Measurements from ENCODE around the gene TMPRSS11A. TPM values are rescaled to one million over a fixed set of nuclear protein-coding genes. Genes with fewer than 3 reads are reported as not detected.

The TMPRSS11A gene
- total RNA-seq, 1 donor from 2014 or later = not detected

- peaks cover 6% of the 10 kb centered on the region for H3K4me1 Mint-ChIP-seq
- H4K20me1 ChIP-seq (ENCODE audit: low read depth) = no peaks in the 10 kb centered on the region
- H3K4me3 ChIP-seq = no peak within 1 kb of the TSS
- H3K27me3 ChIP-seq = no peaks in the 10 kb centered on the region
- TF ChIP-seq EZH2phosphoT487 (IDR thresholded peaks at IDR 0.05) (no peak), EZH2 (IDR thresholded peaks at IDR 0.05) (no peak)
- TF ChIP-seq, protein P1, sequence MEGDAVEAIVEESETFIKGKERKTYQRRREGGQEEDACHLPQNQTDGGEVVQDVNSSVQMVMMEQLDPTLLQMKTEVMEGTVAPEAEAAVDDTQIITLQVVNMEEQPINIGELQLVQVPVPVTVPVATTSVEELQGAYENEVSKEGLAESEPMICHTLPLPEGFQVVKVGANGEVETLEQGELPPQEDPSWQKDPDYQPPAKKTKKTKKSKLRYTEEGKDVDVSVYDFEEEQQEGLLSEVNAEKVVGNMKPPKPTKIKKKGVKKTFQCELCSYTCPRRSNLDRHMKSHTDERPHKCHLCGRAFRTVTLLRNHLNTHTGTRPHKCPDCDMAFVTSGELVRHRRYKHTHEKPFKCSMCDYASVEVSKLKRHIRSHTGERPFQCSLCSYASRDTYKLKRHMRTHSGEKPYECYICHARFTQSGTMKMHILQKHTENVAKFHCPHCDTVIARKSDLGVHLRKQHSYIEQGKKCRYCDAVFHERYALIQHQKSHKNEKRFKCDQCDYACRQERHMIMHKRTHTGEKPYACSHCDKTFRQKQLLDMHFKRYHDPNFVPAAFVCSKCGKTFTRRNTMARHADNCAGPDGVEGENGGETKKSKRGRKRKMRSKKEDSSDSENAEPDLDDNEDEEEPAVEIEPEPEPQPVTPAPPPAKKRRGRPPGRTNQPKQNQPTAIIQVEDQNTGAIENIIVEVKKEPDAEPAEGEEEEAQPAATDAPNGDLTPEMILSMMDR (IDR thresholded peaks at IDR 0.05) = no peak
- H3K27ac Mint-ChIP-seq = no peak within 1 kb of the TSS
- H3K36me3 Mint-ChIP-seq = no peaks in the 10 kb centered on the region
- H3K9me3 ChIP-seq (ENCODE audit: low read depth) = no peaks in the 10 kb centered on the region
- H3K27ac ChIP-seq = no peak within 1 kb of the TSS
- no peaks in the 10 kb centered on the region for H3K27me3 Mint-ChIP-seq (ENCODE audit: insufficient read depth, low read depth)
- no peaks in the 10 kb centered on the region for H3K9me3 Mint-ChIP-seq
- H3F3A ChIP-seq (ENCODE audit: low read depth) = no peaks in the 10 kb centered on the region
- DNase-seq (ENCODE audit: low spot score) = no peak
- H3K79me2 ChIP-seq (ENCODE audit: low read depth) = no peaks in the 10 kb centered on the region
- no peak within 1 kb of the TSS for H3K9ac ChIP-seq
- H2AFZ ChIP-seq (replicated peaks) = no peak within 1 kb of the TSS
- no peak within 1 kb of the TSS for H3K4me2 ChIP-seq
- no peaks in the 10 kb centered on the region for H3K36me3 ChIP-seq
- no peak within 1 kb of the TSS for H3K4me3 Mint-ChIP-seq
- H3K4me1 ChIP-seq = peaks cover 13% of the 10 kb centered on the region
Observed at GRCh38 chr4:67883902-67884301, 79.4 kb downstream of the TMPRSS11A start, which contains the start of gene TMPRSS11D. TMPRSS11D (minus strand) TSS chr4:67884002; CDS start chr4:67883933, 69 bp downstream.

- H2AFZ ChIP-seq (replicated peaks) = no peak overlapping the region
- no peak overlapping the region for H3K4me3 ChIP-seq
- no peaks in the 10 kb centered on the region for H3K27me3 Mint-ChIP-seq (ENCODE audit: insufficient read depth, low read depth)
- no peak for DNase-seq (ENCODE audit: low spot score)
- H3K4me1 Mint-ChIP-seq = peaks cover 6% of the 10 kb centered on the region
- no peak overlapping the region for H3K27ac Mint-ChIP-seq
- no peak overlapping the region for H3K27ac ChIP-seq
- H3K9me3 Mint-ChIP-seq = no peaks in the 10 kb centered on the region
- no peaks in the 10 kb centered on the region for H3F3A ChIP-seq (ENCODE audit: low read depth)
- H3K4me1 ChIP-seq = peaks cover 13% of the 10 kb centered on the region
- no peak overlapping the region for H3K4me2 ChIP-seq
- H3K9me3 ChIP-seq (ENCODE audit: low read depth) = no peaks in the 10 kb centered on the region
- no peaks in the 10 kb centered on the region for H3K36me3 ChIP-seq
- TF ChIP-seq, protein P1 (IDR thresholded peaks at IDR 0.05) = no peak
- TF ChIP-seq EZH2 (IDR thresholded peaks at IDR 0.05) (no peak), EZH2phosphoT487 (IDR thresholded peaks at IDR 0.05) (no peak)
- no peak overlapping the region for H3K4me3 Mint-ChIP-seq
- H3K9ac ChIP-seq = no peak overlapping the region
- H3K79me2 ChIP-seq (ENCODE audit: low read depth) = no peaks in the 10 kb centered on the region
- H3K27me3 ChIP-seq = no peaks in the 10 kb centered on the region
- no peaks in the 10 kb centered on the region for H4K20me1 ChIP-seq (ENCODE audit: low read depth)
- no peaks in the 10 kb centered on the region for H3K36me3 Mint-ChIP-seq
Observed at GRCh38 chr4:67883458-67883857, 79.8 kb downstream of the TMPRSS11A start.

- Histone ChIP-seq H2AFZ (replicated peaks) (peak overlapping the region; percentile 68), H3F3A (ENCODE audit: low read depth) (no peaks in the 10 kb centered on the region), H3K4me3 (no peak overlapping the region), H3K9ac (no peak overlapping the region), H3K27me3 (no peaks in the 10 kb centered on the region), H3K36me3 (no peaks in the 10 kb centered on the region), H4K20me1 (ENCODE audit: low read depth) (no peaks in the 10 kb centered on the region), H3K27ac (no peak overlapping the region), H3K79me2 (ENCODE audit: low read depth) (no peaks in the 10 kb centered on the region), H3K4me2 (peak overlapping the region; percentile 41), H3K9me3 (ENCODE audit: low read depth) (no peaks in the 10 kb centered on the region), H3K4me1 (peaks cover 13% of the 10 kb centered on the region)
- H3K9me3 Mint-ChIP-seq = no peaks in the 10 kb centered on the region
- no peak for DNase-seq (ENCODE audit: low spot score)
- H3K27ac Mint-ChIP-seq = no peak overlapping the region
- H3K27me3 Mint-ChIP-seq (ENCODE audit: insufficient read depth, low read depth) = no peaks in the 10 kb centered on the region
- H3K36me3 Mint-ChIP-seq = no peaks in the 10 kb centered on the region
- peaks cover 5% of the 10 kb centered on the region for H3K4me1 Mint-ChIP-seq
- no peak for TF ChIP-seq EZH2phosphoT487 (IDR thresholded peaks at IDR 0.05)
- no peak for TF ChIP-seq EZH2 (IDR thresholded peaks at IDR 0.05)
- TF ChIP-seq, protein P1 (IDR thresholded peaks at IDR 0.05) = no peak
- no peak overlapping the region for H3K4me3 Mint-ChIP-seq
Observed at GRCh38 chr4:67880866-67881610, 82.3 kb downstream of the TMPRSS11A start.

Data from neural progenitor cell (in vitro differentiated cells).